Measurements from ENCODE around the gene GPR35.
A peak's percentile ranks its signal among the peaks of the same experiment; 100 is the strongest.

GPR35 gene

GRCh38 chr2:240622531-240623235, 2.6 kb upstream of the GPR35 start:
- Histone ChIP-seq H3K27me3 (ENCODE audit: control insufficient read depth in 2 of 2, insufficient read depth in 2 of 2, low read length in 2 of 2) (no peaks in the 10 kb centered on the region), H3K27ac (ENCODE audit: low read depth in 2 of 2, low read length in 2 of 2) (peak overlapping the region in 1 of 2 donors; percentile 48), H3K9ac (ENCODE audit: low read depth in 1 of 2, low read length in 2 of 2) (no peak overlapping the region), H3K36me3 (ENCODE audit: control insufficient read depth in 2 of 2, insufficient read depth in 2 of 2, low read length in 2 of 2) (peaks cover 19 to 21% of the 10 kb centered on the region in 2 donors), H3K4me1 (ENCODE audit: control insufficient read depth in 2 of 2, insufficient read depth in 2 of 2, low read length in 2 of 2) (peaks cover 10 to 11% of the 10 kb centered on the region in 2 donors), H3K9me3 (ENCODE audit: control insufficient read depth in 2 of 2, low read length in 2 of 2) (no peaks in the 10 kb centered on the region), H3K4me3 (ENCODE audit: low read length in 2 of 2) (no peak overlapping the region)

GRCh38 chr2:240623531-240624010, 1.7 kb upstream of the GPR35 start:
- Histone ChIP-seq H3K4me3 (ENCODE audit: low read length in 2 of 2) (no peak overlapping the region), H3K9ac (ENCODE audit: low read depth in 1 of 2, low read length in 2 of 2) (no peak overlapping the region), H3K27me3 (ENCODE audit: control insufficient read depth in 2 of 2, insufficient read depth in 2 of 2, low read length in 2 of 2) (no peaks in the 10 kb centered on the region), H3K4me1 (ENCODE audit: control insufficient read depth in 2 of 2, insufficient read depth in 2 of 2, low read length in 2 of 2) (peaks cover 10 to 11% of the 10 kb centered on the region in 2 donors), H3K36me3 (ENCODE audit: control insufficient read depth in 2 of 2, insufficient read depth in 2 of 2, low read length in 2 of 2) (peaks cover 14 to 22% of the 10 kb centered on the region in 2 donors), H3K9me3 (ENCODE audit: control insufficient read depth in 2 of 2, low read length in 2 of 2) (no peaks in the 10 kb centered on the region), H3K27ac (ENCODE audit: low read depth in 2 of 2, low read length in 2 of 2) (no peak overlapping the region)

- H3K4me1 ChIP-seq (ENCODE audit: control insufficient read depth in 2 of 2, insufficient read depth in 2 of 2, low read length in 2 of 2), result peaks cover 10 to 11% of the 10 kb centered on the region in 2 donors
- H3K27me3 ChIP-seq (ENCODE audit: control insufficient read depth in 2 of 2, insufficient read depth in 2 of 2, low read length in 2 of 2), result no peaks in the 10 kb centered on the region
- peaks cover 7 to 17% of the 10 kb centered on the region in 2 donors for H3K36me3 ChIP-seq (ENCODE audit: control insufficient read depth in 2 of 2, insufficient read depth in 2 of 2, low read length in 2 of 2)
- no peak overlapping the region for H3K9ac ChIP-seq (ENCODE audit: low read depth in 1 of 2, low read length in 2 of 2)
- H3K27ac ChIP-seq (ENCODE audit: low read depth in 2 of 2, low read length in 2 of 2), result peak overlapping the region in 1 of 2 donors; percentile 52
- H3K4me3 ChIP-seq (ENCODE audit: low read length in 2 of 2), result no peak overlapping the region
- H3K9me3 ChIP-seq (ENCODE audit: control insufficient read depth in 2 of 2, low read length in 2 of 2), result no peaks in the 10 kb centered on the region
These were observed 1.0 kb upstream of the GPR35 start for GRCh38 chr2:240624011-240624949.

GRCh38 chr2:240626531-240627300, 1.4 kb downstream of the GPR35 start:
- H3K27ac ChIP-seq (ENCODE audit: low read depth in 2 of 2, low read length in 2 of 2), result peak overlapping the region in 1 of 2 donors; percentile 67
- H3K4me1 ChIP-seq (ENCODE audit: control insufficient read depth in 2 of 2, insufficient read depth in 2 of 2, low read length in 2 of 2), result peaks cover 6 to 10% of the 10 kb centered on the region in 2 donors
- H3K27me3 ChIP-seq (ENCODE audit: control insufficient read depth in 2 of 2, insufficient read depth in 2 of 2, low read length in 2 of 2), result no peaks in the 10 kb centered on the region
- H3K4me3 ChIP-seq (ENCODE audit: low read length in 2 of 2), result peak overlapping the region in 1 of 2 donors; percentile 20
- no peaks in the 10 kb centered on the region for H3K9me3 ChIP-seq (ENCODE audit: control insufficient read depth in 2 of 2, low read length in 2 of 2)
- H3K36me3 ChIP-seq (ENCODE audit: control insufficient read depth in 2 of 2, insufficient read depth in 2 of 2, low read length in 2 of 2), result peaks cover 11 to 13% of the 10 kb centered on the region in 2 donors
- peak overlapping the region in 1 of 2 donors; percentile 32 for H3K9ac ChIP-seq (ENCODE audit: low read depth in 1 of 2, low read length in 2 of 2)

- Histone ChIP-seq H3K36me3 (ENCODE audit: control insufficient read depth in 2 of 2, insufficient read depth in 2 of 2, low read length in 2 of 2) (peaks cover 10 to 14% of the 10 kb centered on the region in 2 donors), H3K27me3 (ENCODE audit: control insufficient read depth in 2 of 2, insufficient read depth in 2 of 2, low read length in 2 of 2) (no peaks in the 10 kb centered on the region), H3K4me3 (ENCODE audit: low read length in 2 of 2) (no peak overlapping the region), H3K4me1 (ENCODE audit: control insufficient read depth in 2 of 2, insufficient read depth in 2 of 2, low read length in 2 of 2) (peaks cover 0 to 7% of the 10 kb centered on the region in 2 donors), H3K27ac (ENCODE audit: low read depth in 2 of 2, low read length in 2 of 2) (no peak overlapping the region), H3K9me3 (ENCODE audit: control insufficient read depth in 2 of 2, low read length in 2 of 2) (no peaks in the 10 kb centered on the region), H3K9ac (ENCODE audit: low read depth in 1 of 2, low read length in 2 of 2) (no peak overlapping the region)
These were observed 2.6 kb downstream of the GPR35 start for GRCh38 chr2:240627736-240628506.

GRCh38 chr2:240628507-240628807, 3.2 kb downstream of the GPR35 start:
- Histone ChIP-seq H3K9me3 (ENCODE audit: control insufficient read depth in 2 of 2, low read length in 2 of 2) (no peaks in the 10 kb centered on the region), H3K4me3 (ENCODE audit: low read length in 2 of 2) (no peak overlapping the region), H3K9ac (ENCODE audit: low read depth in 1 of 2, low read length in 2 of 2) (no peak overlapping the region), H3K27ac (ENCODE audit: low read depth in 2 of 2, low read length in 2 of 2) (no peak overlapping the region), H3K36me3 (ENCODE audit: control insufficient read depth in 2 of 2, insufficient read depth in 2 of 2, low read length in 2 of 2) (peaks cover 10 to 14% of the 10 kb centered on the region in 2 donors), H3K27me3 (ENCODE audit: control insufficient read depth in 2 of 2, insufficient read depth in 2 of 2, low read length in 2 of 2) (no peaks in the 10 kb centered on the region), H3K4me1 (ENCODE audit: control insufficient read depth in 2 of 2, insufficient read depth in 2 of 2, low read length in 2 of 2) (peaks cover 0 to 7% of the 10 kb centered on the region in 2 donors)

GRCh38 chr2:240628808-240629618, 3.7 kb downstream of the GPR35 start:
- Histone ChIP-seq H3K27me3 (ENCODE audit: control insufficient read depth in 2 of 2, insufficient read depth in 2 of 2, low read length in 2 of 2) (no peaks in the 10 kb centered on the region), H3K4me3 (ENCODE audit: low read length in 2 of 2) (no peak overlapping the region), H3K9me3 (ENCODE audit: control insufficient read depth in 2 of 2, low read length in 2 of 2) (peaks cover 0 to 4% of the 10 kb centered on the region in 2 donors), H3K27ac (ENCODE audit: low read depth in 2 of 2, low read length in 2 of 2) (no peak overlapping the region), H3K9ac (ENCODE audit: low read depth in 1 of 2, low read length in 2 of 2) (no peak overlapping the region), H3K36me3 (ENCODE audit: control insufficient read depth in 2 of 2, insufficient read depth in 2 of 2, low read length in 2 of 2) (peaks cover 10 to 14% of the 10 kb centered on the region in 2 donors), H3K4me1 (ENCODE audit: control insufficient read depth in 2 of 2, insufficient read depth in 2 of 2, low read length in 2 of 2) (peaks cover 0 to 7% of the 10 kb centered on the region in 2 donors)

GRCh38 chr2:240629619-240629967, 4.3 kb downstream of the GPR35 start:
- Histone ChIP-seq H3K36me3 (ENCODE audit: control insufficient read depth in 2 of 2, insufficient read depth in 2 of 2, low read length in 2 of 2) (peaks cover 10 to 14% of the 10 kb centered on the region in 2 donors), H3K27ac (ENCODE audit: low read depth in 2 of 2, low read length in 2 of 2) (no peak overlapping the region), H3K27me3 (ENCODE audit: control insufficient read depth in 2 of 2, insufficient read depth in 2 of 2, low read length in 2 of 2) (no peaks in the 10 kb centered on the region), H3K4me1 (ENCODE audit: control insufficient read depth in 2 of 2, insufficient read depth in 2 of 2, low read length in 2 of 2) (peaks cover 0 to 6% of the 10 kb centered on the region in 2 donors), H3K9me3 (ENCODE audit: control insufficient read depth in 2 of 2, low read length in 2 of 2) (peaks cover 1 to 4% of the 10 kb centered on the region in 2 donors), H3K4me3 (ENCODE audit: low read length in 2 of 2) (no peak overlapping the region), H3K9ac (ENCODE audit: low read depth in 1 of 2, low read length in 2 of 2) (no peak overlapping the region)

Measured in mucosa of rectum (tissue), 2 donors.